WTC11 (cell line): Measurements from ENCODE around the gene FAM227A. TPM values are rescaled to one million over a fixed set of nuclear protein-coding genes. Genes with fewer than 3 reads are reported as not detected.

Source experiments
- ATAC-seq: fragments of 200-7000 bp; cut with Tn5 transposase; 2 replicates; pipeline ENCODE4 v1.10.0; 2021; ENCODE audit warnings: mild to moderate bottlenecking, moderate library complexity
- CTCF ChIA-PET: fragments of 300-600 bp; sonication (Branson Sonifier 250); formaldehyde crosslinking; loops from one replicate; lab custom pipeline; 2021; ENCODE audit warnings: antibody characterized with exemption; lab: Charles Lee
- POLR2A ChIA-PET: fragments of 350-600 bp; sonication (Branson Sonifier 250); formaldehyde crosslinking; loops from one replicate; lab custom pipeline; 2021; ENCODE audit warnings: antibody characterized with exemption; lab: Charles Lee
- DNase-seq: peaks from one replicate; pipeline ENCODE4 v3.0.0; 2021; ENCODE audit warnings: low spot score
- H3K27ac Mint-ChIP-seq: 2 replicates; pipeline ENCODE4 v1.8.0; 2021; ENCODE audit warnings: mixed read lengths
- H3K27me3 Mint-ChIP-seq: 2 replicates; pipeline ENCODE4 v1.8.0; 2021; ENCODE audit warnings: low read depth, mild to moderate bottlenecking, moderate library complexity, mixed read lengths
- H3K36me3 Mint-ChIP-seq: 2 replicates; pipeline ENCODE4 v1.8.0; 2021; ENCODE audit warnings: mixed read lengths
- H3K4me1 Mint-ChIP-seq: 2 replicates; pipeline ENCODE4 v1.8.0; 2022; ENCODE audit warnings: mixed read lengths
- H3K4me3 Mint-ChIP-seq: 2 replicates; pipeline ENCODE4 v1.8.0; 2021; ENCODE audit warnings: mild to moderate bottlenecking, moderate library complexity, mixed read lengths
- H3K9me3 Mint-ChIP-seq: 2 replicates; pipeline ENCODE4 v1.8.0; 2021; ENCODE audit warnings: mixed read lengths
- ARID4B ChIP-seq: sonication (generic); formaldehyde crosslinking; IDR thresholded peaks from 2 replicates; pipeline ENCODE4 v1.8.0; 2023; ENCODE audit warnings: missing genetic modification reagents, mild to moderate bottlenecking, borderline replicate concordance
- FOXP4 ChIP-seq: sonication (generic); formaldehyde crosslinking; IDR thresholded peaks from 2 replicates; pipeline ENCODE4 v1.8.0; 2022; ENCODE audit warnings: mild to moderate bottlenecking, missing genetic modification reagents
- MXD4 ChIP-seq: fragments of 250-450 bp; sonication (Bioruptor Pico); IDR thresholded peaks from 2 replicates; pipeline ENCODE4 v1.8.0; 2021; ENCODE audit warnings: mild to moderate bottlenecking, moderate library complexity, borderline replicate concordance
- NFE2L1 ChIP-seq: sonication (generic); formaldehyde crosslinking; IDR thresholded peaks from 2 replicates; pipeline ENCODE4 v1.8.1; 2023; ENCODE audit warnings: missing genetic modification reagents
- NFYB ChIP-seq: sonication (generic); formaldehyde crosslinking; conservative IDR thresholded peaks from 2 replicates; pipeline ENCODE4 v1.8.0; 2022; ENCODE audit warnings: low read depth, missing genetic modification reagents
- PRDM15 ChIP-seq: sonication (generic); formaldehyde crosslinking; IDR thresholded peaks from 2 replicates; pipeline ENCODE4 v1.8.0; 2022; ENCODE audit warnings: missing genetic modification reagents
- TEAD1 ChIP-seq: sonication (generic); formaldehyde crosslinking; IDR thresholded peaks from 2 replicates; pipeline ENCODE4 v1.8.0; 2022; ENCODE audit warnings: mild to moderate bottlenecking, missing genetic modification reagents
- ZNF138 ChIP-seq: sonication (generic); formaldehyde crosslinking; conservative IDR thresholded peaks from 2 replicates; pipeline ENCODE4 v1.8.1; 2022; ENCODE audit warnings: mild to moderate bottlenecking, moderate library complexity, missing genetic modification reagents
- total RNA-seq: library from RNA; stranded (reverse); gene quantifications from 3 replicates; pipeline ENCODE4 v1.2.3, GENCODE V29; 2021

Gene FAM227A
- total RNA-seq, 1 experiment from 2014 or later = 3.8 TPM

GRCh38 chr22:38694940-38695339 lies 38.7 kb upstream of the FAM227A start:
- TF ChIP-seq NFE2L1 (CRISPR knock-in tag) = no peak
- ATAC-seq (no peak), DNase-seq (no peak)
- Mint-ChIP-seq H3K27me3 (no peaks in the 10 kb centered on the region), H3K9me3 (no peaks in the 10 kb centered on the region), H3K27ac (no peak overlapping the region), H3K36me3 (peaks cover 16% of the 10 kb centered on the region), H3K4me3 (no peak overlapping the region), H3K4me1 (peaks cover 29% of the 10 kb centered on the region)
- ChIA-PET CTCF (interaction anchor here (0.7 kb wide), 3 partner anchors 38 to 267 kb away, joined by 3 to 4 read pairs (median 4); no protein-coding TSS in a partner anchor), POLR2A (interaction anchor here (0.6 kb wide), 1 partner anchor 12 kb away, joined by 3 read pairs; no protein-coding TSS in a partner anchor)

- no peak overlapping the region for H3K27ac Mint-ChIP-seq
- ATAC-seq (no peak), DNase-seq (no peak)
- peaks cover 20% of the 10 kb centered on the region for H3K4me1 Mint-ChIP-seq
- ChIA-PET CTCF (interaction anchor here (0.7 kb wide), 1 partner anchor 267 kb away, joined by 4 read pairs; no protein-coding TSS in a partner anchor), POLR2A (no interaction called here)
- no peaks in the 10 kb centered on the region for H3K27me3 Mint-ChIP-seq
- H3K36me3 Mint-ChIP-seq = peaks cover 22% of the 10 kb centered on the region
- H3K4me3 Mint-ChIP-seq = no peak overlapping the region
- no peaks in the 10 kb centered on the region for H3K9me3 Mint-ChIP-seq
- TF ChIP-seq MXD4 (CRISPR knock-in tag) (no peak), ARID4B (CRISPR knock-in tag) (no peak), TEAD1 (CRISPR knock-in tag) (no peak), NFYB (CRISPR knock-in tag) (no peak), PRDM15 (CRISPR knock-in tag) (no peak), NFE2L1 (CRISPR knock-in tag) (no peak)
Observed at GRCh38 chr22:38694049-38694448, 37.9 kb upstream of the FAM227A start.

GRCh38 chr22:38689651-38690050 lies 33.5 kb upstream of the FAM227A start:
- Mint-ChIP-seq H3K36me3 (peaks cover 37% of the 10 kb centered on the region), H3K27ac (no peak overlapping the region), H3K4me3 (no peak overlapping the region), H3K27me3 (no peaks in the 10 kb centered on the region), H3K4me1 (no peaks in the 10 kb centered on the region), H3K9me3 (no peaks in the 10 kb centered on the region)
- ChIA-PET POLR2A (no interaction called here), CTCF (interaction anchor here (0.8 kb wide), 1 partner anchor 56 kb away, joined by 3 read pairs; no protein-coding TSS in a partner anchor)
- no peak for DNase-seq
- TF ChIP-seq FOXP4 (CRISPR knock-in tag) (no peak), ZNF138 (CRISPR knock-in tag) (no peak), MXD4 (CRISPR knock-in tag) (no peak)
- no peak for ATAC-seq
